Pancreas (tissue), 10 donors: Measurements from ENCODE around the gene AUNIP. TPM values are rescaled to one million over a fixed set of nuclear protein-coding genes. Genes with fewer than 3 reads are reported as not detected.

Experiments used
- ATAC-seq, 4 donors: fragments of 200-7000 bp; cut with Tn5 transposase; one replicate each; pipeline versions ENCODE4 v1.8.0 to v1.9.1; 2020; ENCODE audit warnings: mild to moderate bottlenecking in 4 of 4, moderate library complexity in 4 of 4
- DNase-seq, 6 donors: peaks; one replicate each; pipeline ENCODE4 v3.0.0-alpha.2; 2020
- FAIRE-seq: peaks from 2 replicates; lab custom pipeline; 2012; peaks lifted over from hg19 to GRCh38; lab: Jason Lieb, UNC
- H3K27ac ChIP-seq, 4 donors: fragments of 200-600 bp; sonication (generic); 1 replicate in 3 of 4; 2 replicates in 1 of 4; pipeline versions ENCODE4 v1.5.0 to v1.8.0; 2020
- H3K27me3 ChIP-seq, 4 donors: fragments of 200-600 bp; one replicate each; pipeline ENCODE4 v1.8.0; 2021
- H3K36me3 ChIP-seq, 3 donors: fragments of 200-600 bp; sonication (generic) in 1 of 3; one replicate each; pipeline versions ENCODE4 v1.5.0 to v1.8.0; 2020 to 2021
- H3K4me1 ChIP-seq, 3 donors: fragments of 200-600 bp; one replicate each; pipeline ENCODE4 v1.8.0; 2021
- H3K4me3 ChIP-seq, 4 donors: fragments of 200-600 bp; sonication (generic) in 2 of 4; one replicate each; pipeline versions ENCODE4 v1.5.0 to v1.8.0; 2020 to 2021
- H3K9me3 ChIP-seq, 4 donors: fragments of 200-600 bp; one replicate each; pipeline ENCODE4 v1.8.0; 2021
- CTCF ChIP-seq, 4 donors: fragments of 200-600 bp; sonication (generic) in 3 of 4; IDR thresholded peaks; one replicate each; pipeline versions ENCODE4 v1.5.0 to v1.8.0; 2021; ENCODE audit warnings: antibody characterized with exemption in 4 of 4
- WGBS, 2 donors: extraction: QIAGEN DNeasy Blood & Tissue Kit; methylation state at CpG; one replicate each; pipeline ENCODE4 v1.1.7; 2013; 5-methylcytosine and 5-hydroxymethylcytosine counted together
- intact Hi-C, 3 donors: fragments of 100-400 bp; cut with DNase I; formaldehyde crosslinking; loops; one replicate each; pipeline versions ENCODE4 v1.11.1 to v1.14.2; 2022
- polyA plus RNA-seq, 2 donors: library from polyadenylated mRNA; stranded (reverse); fragments of 200-250 nt; gene quantifications; one replicate each; pipeline ENCODE4 v1.2.3, GENCODE V29; 2013
- total RNA-seq, 6 donors: library from RNA; stranded (reverse); fragmentation: NEBNext Ultra II Directional in 4 of 6; extraction: Animal tissue kit (Norgen Biotek cat#: 25700) in 4 of 6; gene quantifications; one replicate each; pipeline versions ENCODE4 v1.2.1 to v1.2.4, GENCODE V29; 2021 to 2023
- donor health status: healthy with polysubstance abuse.
- donor health status: DM: no; HTN: no; CAD: no; lungs with moderate emphysema.
- donor health status: DM: no; HTN: no; CAD: no.
- donor health status: control.
- donor health status: control.
- donor health status: Bipolar disorder and iron deficiency.
- donor health status: DM: yes; HTN: yes; CAD: no.
- donor health status: DM: no; HTN: no; CAD: no.
- donor health status: DM: no; HTN: no; CAD: no.
- donor health status: DM: yes; HTN: yes; CAD: no.

Gene AUNIP
- total and polyA plus RNA-seq, 8 donors: 0.19 to 0.37 (median 0.29) TPM; not detected in 4

GRCh38 chr1:25805863-25806225 is 53.4 kb downstream of the AUNIP start:
- Histone ChIP-seq H3K4me3 (no peak overlapping the region), H3K9me3 (no peaks in the 10 kb centered on the region), H3K27ac (peak overlapping the region; percentile 40 to 70 (median 48)), H3K36me3 (peaks cover 0 to 11% (median 0%) of the 10 kb centered on the region in 3 donors), H3K4me1 (peaks cover 5 to 45% (median 29%) of the 10 kb centered on the region in 3 donors), H3K27me3 (no peaks in the 10 kb centered on the region)
- no peak for FAIRE-seq
- 35 to 52% methylated on average over 3 of the region's 3 CpGs for WGBS, 2 donors
- intact Hi-C loops: no loop called here
- ATAC-seq: peak; percentile 65 to 74 (median 72)
- TF ChIP-seq CTCF (IDR thresholded peaks at IDR 0.05): no peak
- peak in 4 of 6 donors; percentile 64 to 79 (median 71) for DNase-seq

- H3K4me3 ChIP-seq: no peak overlapping the region
- FAIRE-seq (no peak), ATAC-seq (no peak), DNase-seq (peak in 1 of 6 donors; percentile 41)
- TF ChIP-seq CTCF (IDR thresholded peaks at IDR 0.05): no peak
- intact Hi-C loops: no loop called here
- H3K9me3 ChIP-seq: no peaks in the 10 kb centered on the region
- H3K36me3 ChIP-seq: peaks cover 0 to 11% (median 0%) of the 10 kb centered on the region in 3 donors
- WGBS, 2 donors: 85 to 88% methylated on average over 15 of the region's 15 CpGs
- peak overlapping the region in 3 of 4 donors; percentile 43 to 70 (median 53) for H3K27ac ChIP-seq
- no peaks in the 10 kb centered on the region for H3K27me3 ChIP-seq
- H3K4me1 ChIP-seq: peaks cover 5 to 45% (median 29%) of the 10 kb centered on the region in 3 donors
Measured at GRCh38 chr1:25804964-25805862, 54.0 kb downstream of the AUNIP start.

- no peak overlapping the region for H3K27ac ChIP-seq
Measured at GRCh38 chr1:25804244-25804963, 54.9 kb downstream of the AUNIP start.

GRCh38 chr1:25803368-25803767 is 55.9 kb downstream of the AUNIP start:
- H3K36me3 ChIP-seq: no peaks in the 10 kb centered on the region
- no peak overlapping the region for H3K4me3 ChIP-seq
- FAIRE-seq: no peak
- DNase-seq: no peak
- intact Hi-C loops: no loop called here
- no peaks in the 10 kb centered on the region for H3K27me3 ChIP-seq
- no peak for ATAC-seq
- H3K27ac ChIP-seq: no peak overlapping the region
- H3K4me1 ChIP-seq: peaks cover 5 to 50% (median 29%) of the 10 kb centered on the region in 3 donors
- 90 to 100% methylated on average over 1 of the region's 1 CpG for WGBS, 2 donors
- no peaks in the 10 kb centered on the region for H3K9me3 ChIP-seq
- no peak for TF ChIP-seq CTCF (IDR thresholded peaks at IDR 0.05)

More at GRCh38 chr1:25804244-25804963, 54.9 kb downstream of the AUNIP start:
- FAIRE-seq (no peak), DNase-seq (peak in 1 of 6 donors; percentile 14), ATAC-seq (no peak)
- H3K4me3 ChIP-seq: no peak overlapping the region
- H3K9me3 ChIP-seq: no peaks in the 10 kb centered on the region
- peaks cover 0 to 8% (median 0%) of the 10 kb centered on the region in 3 donors for H3K36me3 ChIP-seq
- 75 to 78% methylated on average over 10 of the region's 10 CpGs for WGBS, 2 donors
- no peaks in the 10 kb centered on the region for H3K27me3 ChIP-seq
- intact Hi-C loops: no loop called here
- TF ChIP-seq CTCF (IDR thresholded peaks at IDR 0.05): no peak
- peaks cover 5 to 47% (median 29%) of the 10 kb centered on the region in 3 donors for H3K4me1 ChIP-seq
